Measurements from ENCODE around the gene SSBP4.

SSBP4 gene

DNA sequence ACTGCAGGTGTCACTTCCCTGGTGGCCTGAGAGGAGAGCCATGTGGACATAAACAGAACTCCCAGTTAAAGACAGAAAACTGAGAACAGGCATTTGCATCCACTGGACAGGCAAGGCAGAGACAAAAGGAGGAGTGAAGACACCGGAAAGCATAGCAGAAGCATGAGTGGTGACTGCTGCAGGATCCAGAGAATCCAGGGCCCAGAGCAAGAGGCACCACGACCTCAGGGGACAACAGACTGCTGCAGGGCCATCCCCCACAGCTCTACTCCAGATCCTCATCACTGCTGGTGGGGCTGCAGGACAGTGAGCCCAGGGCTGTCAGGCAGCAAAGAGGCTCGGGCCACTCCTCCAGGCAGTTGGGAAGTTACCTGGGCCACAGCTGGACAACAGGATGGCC lies 33.2 kb downstream of the SSBP4 start:
- DNase-seq (ENCODE audit: low read depth), result no peak
- H3K4me3 ChIP-seq (ENCODE audit: low read length), result no peak overlapping the region

GRCh38 chr19:18453269-18454024 lies 34.2 kb downstream of the SSBP4 start:
- DNase-seq (ENCODE audit: low read depth), result no peak
- TF ChIP-seq CTCF (conservative IDR thresholded peaks at IDR 0.05; ENCODE audit: low read depth, low read length), result no peak
- H3K4me3 ChIP-seq (ENCODE audit: low read length), result no peak overlapping the region

More for the DNA sequence above, 33.2 kb downstream of the SSBP4 start:
- no peak for TF ChIP-seq CTCF (conservative IDR thresholded peaks at IDR 0.05; ENCODE audit: low read depth, low read length)

- no peak for TF ChIP-seq CTCF (conservative IDR thresholded peaks at IDR 0.05; ENCODE audit: low read depth, low read length)
- DNase-seq (ENCODE audit: low read depth), result no peak
- no peak overlapping the region for H3K4me3 ChIP-seq (ENCODE audit: low read length)
These were observed 37.1 kb downstream of the SSBP4 start for GRCh38 chr19:18456279-18456678.

DNA sequence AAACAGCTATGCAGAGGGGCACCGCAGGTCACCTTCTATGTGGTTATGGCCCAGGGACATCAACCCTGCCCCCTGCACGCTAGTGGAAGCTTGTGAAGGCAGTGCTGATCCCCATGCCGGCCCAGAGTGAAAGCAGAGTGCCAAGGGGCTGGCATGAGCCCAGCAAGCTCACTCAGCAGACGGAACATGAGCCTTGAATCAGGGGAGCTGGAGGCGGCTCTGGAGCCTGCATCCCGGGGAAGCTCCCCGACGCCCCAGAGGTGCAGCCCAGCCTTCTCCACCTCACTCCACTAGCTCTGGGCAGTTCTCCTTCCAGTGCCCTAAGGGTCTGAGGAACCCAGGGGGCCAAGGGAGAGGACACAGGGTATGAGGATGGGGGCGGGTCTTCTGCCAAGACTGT lies 37.8 kb downstream of the SSBP4 start:
- peak; percentile 80 for DNase-seq (ENCODE audit: low read depth)
- no peak for TF ChIP-seq CTCF (conservative IDR thresholded peaks at IDR 0.05; ENCODE audit: low read depth, low read length)
- no peak overlapping the region for H3K4me3 ChIP-seq (ENCODE audit: low read length)

DNA sequence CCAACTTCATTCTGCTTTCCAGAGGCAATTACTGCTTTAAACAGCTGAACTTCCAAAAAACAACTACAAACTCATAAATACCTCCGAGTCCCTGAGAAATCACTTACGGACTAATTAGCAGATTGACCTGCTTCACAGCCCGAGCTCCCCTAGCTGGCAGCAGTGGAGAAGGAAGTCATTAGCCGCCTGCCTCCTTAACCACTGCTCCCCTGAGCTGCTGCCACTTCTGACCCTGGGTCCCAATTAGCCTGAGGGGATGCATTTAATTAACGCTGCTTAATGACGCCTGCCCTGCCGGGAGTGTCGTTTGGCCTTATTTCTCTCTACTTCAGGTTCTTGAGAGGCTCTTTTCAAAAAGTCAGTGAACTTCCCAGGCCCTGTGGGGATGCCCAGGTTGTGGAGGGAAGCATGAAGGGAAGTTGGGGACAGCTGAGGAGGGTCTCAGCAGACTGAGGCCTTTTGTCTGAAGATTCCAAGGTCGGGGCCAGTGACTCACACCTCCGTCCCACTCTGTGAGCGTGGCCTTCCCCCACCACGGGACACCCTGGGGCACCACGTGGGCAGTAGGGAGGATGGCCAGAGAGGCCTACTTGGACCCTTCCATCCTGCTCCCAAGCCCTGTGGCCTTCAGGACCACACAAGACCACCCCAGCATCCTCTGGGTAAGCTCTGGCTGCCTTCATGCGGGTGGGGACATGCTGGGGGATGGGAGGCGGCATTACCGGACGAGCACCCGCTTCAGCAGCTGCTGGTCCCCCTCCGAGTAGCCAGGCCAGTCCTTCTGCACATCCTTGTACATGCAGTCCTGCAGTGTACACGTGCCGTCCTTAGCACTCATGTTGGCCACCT lies 38.5 kb downstream of the SSBP4 start:
- no peak overlapping the region for H3K4me3 ChIP-seq (ENCODE audit: low read length)
- TF ChIP-seq CTCF (conservative IDR thresholded peaks at IDR 0.05; ENCODE audit: low read depth, low read length), result no peak
- DNase-seq (ENCODE audit: low read depth), result peak; percentile 73

GRCh38 chr19:18460900-18461299 lies 41.7 kb downstream of the SSBP4 start:
- no peak for TF ChIP-seq CTCF (conservative IDR thresholded peaks at IDR 0.05; ENCODE audit: low read depth, low read length)
- no peak for DNase-seq (ENCODE audit: low read depth)
- no peak overlapping the region for H3K4me3 ChIP-seq (ENCODE audit: low read length)
